ENCODE data around the gene BMP3.
A peak's percentile ranks its signal among the peaks of the same experiment; 100 is the strongest.

The BMP3 gene

GRCh38 chr4:81084634-81085033 is 54.1 kb downstream of the BMP3 start:
- no peak for TF ChIP-seq CTCF (IDR thresholded peaks at IDR 0.05; ENCODE audit: low read length, missing control alignments)
- DNase-seq (ENCODE audit: low read depth), result peak; percentile 16
- H3K4me3 ChIP-seq (replicated peaks; ENCODE audit: low read depth, low read length), result no peak overlapping the region

- DNase-seq (ENCODE audit: low read depth), result peak; percentile 25
- TF ChIP-seq CTCF (IDR thresholded peaks at IDR 0.05; ENCODE audit: low read length, missing control alignments), result no peak
- H3K4me3 ChIP-seq (replicated peaks; ENCODE audit: low read depth, low read length), result no peak overlapping the region
These were observed 54.8 kb downstream of the BMP3 start for GRCh38 chr4:81085291-81085690.

GRCh38 chr4:81085979-81086378 is 55.5 kb downstream of the BMP3 start:
- DNase-seq (ENCODE audit: low read depth), result no peak
- H3K4me3 ChIP-seq (replicated peaks; ENCODE audit: low read depth, low read length), result no peak overlapping the region
- no peak for TF ChIP-seq CTCF (IDR thresholded peaks at IDR 0.05; ENCODE audit: low read length, missing control alignments)

- TF ChIP-seq CTCF (IDR thresholded peaks at IDR 0.05; ENCODE audit: low read length, missing control alignments), result no peak
- DNase-seq (ENCODE audit: low read depth), result no peak
- H3K4me3 ChIP-seq (replicated peaks; ENCODE audit: low read depth, low read length), result no peak overlapping the region
These were observed 63.4 kb downstream of the BMP3 start for GRCh38 chr4:81093720-81094401.

GRCh38 chr4:81095389-81095788 is 64.9 kb downstream of the BMP3 start:
- no peak for DNase-seq (ENCODE audit: low read depth)
- H3K4me3 ChIP-seq (replicated peaks; ENCODE audit: low read depth, low read length), result no peak overlapping the region
- TF ChIP-seq CTCF (IDR thresholded peaks at IDR 0.05; ENCODE audit: low read length, missing control alignments), result no peak

- H3K4me3 ChIP-seq (replicated peaks; ENCODE audit: low read depth, low read length), result no peak overlapping the region
- no peak for TF ChIP-seq CTCF (IDR thresholded peaks at IDR 0.05; ENCODE audit: low read length, missing control alignments)
- peak; percentile 3 for DNase-seq (ENCODE audit: low read depth)
These were observed 66.1 kb downstream of the BMP3 start for GRCh38 chr4:81096566-81096965.

- DNase-seq (ENCODE audit: low read depth), result no peak
- TF ChIP-seq CTCF (IDR thresholded peaks at IDR 0.05; ENCODE audit: low read length, missing control alignments), result no peak
- no peak overlapping the region for H3K4me3 ChIP-seq (replicated peaks; ENCODE audit: low read depth, low read length)
These were observed 71.6 kb downstream of the BMP3 start for GRCh38 chr4:81102107-81102506.

Data from fibroblast of pulmonary artery (primary cell).